Measurements from ENCODE around the gene MED17.

Gene MED17

GRCh38 chr11:93784145-93784934 is at the start of gene MED17:
TSS of gene MED17 (plus strand) at chr11:93784282. CDS start at chr11:93784514, 232 bp downstream.
- Histone ChIP-seq H3K9ac (ENCODE audit: low read length) (peak within 1 kb of the TSS; percentile 93), H3K27me3 (ENCODE audit: control insufficient read depth, insufficient read depth, low read length) (no peaks in the 10 kb centered on the region), H3K36me3 (ENCODE audit: control insufficient read depth, insufficient read depth, low read length) (no peaks in the 10 kb centered on the region), H3K4me3 (ENCODE audit: low read length) (peak within 1 kb of the TSS; percentile 80), H3K4me1 (ENCODE audit: control insufficient read depth, insufficient read depth, low read length) (peaks cover 15% of the 10 kb centered on the region), H3K9me3 (ENCODE audit: control insufficient read depth, low read length) (no peaks in the 10 kb centered on the region)

- H3K9ac ChIP-seq (ENCODE audit: low read length): no peak overlapping the region
- peaks cover 16% of the 10 kb centered on the region for H3K36me3 ChIP-seq (ENCODE audit: control insufficient read depth, insufficient read depth, low read length)
- no peaks in the 10 kb centered on the region for H3K9me3 ChIP-seq (ENCODE audit: control insufficient read depth, low read length)
- H3K4me1 ChIP-seq (ENCODE audit: control insufficient read depth, insufficient read depth, low read length): peaks cover 17% of the 10 kb centered on the region
- no peaks in the 10 kb centered on the region for H3K27me3 ChIP-seq (ENCODE audit: control insufficient read depth, insufficient read depth, low read length)
- H3K4me3 ChIP-seq (ENCODE audit: low read length): no peak overlapping the region
These were observed 49.5 kb upstream of the MED17 start for GRCh38 chr11:93734427-93735222.

GRCh38 chr11:93735627-93736026 is 48.5 kb upstream of the MED17 start:
- peaks cover 14% of the 10 kb centered on the region for H3K36me3 ChIP-seq (ENCODE audit: control insufficient read depth, insufficient read depth, low read length)
- H3K9me3 ChIP-seq (ENCODE audit: control insufficient read depth, low read length): no peaks in the 10 kb centered on the region
- no peaks in the 10 kb centered on the region for H3K27me3 ChIP-seq (ENCODE audit: control insufficient read depth, insufficient read depth, low read length)
- peaks cover 17% of the 10 kb centered on the region for H3K4me1 ChIP-seq (ENCODE audit: control insufficient read depth, insufficient read depth, low read length)
- H3K9ac ChIP-seq (ENCODE audit: low read length): no peak overlapping the region
- H3K4me3 ChIP-seq (ENCODE audit: low read length): no peak overlapping the region

GRCh38 chr11:93736129-93736528 is 48.0 kb upstream of the MED17 start:
- Histone ChIP-seq H3K36me3 (ENCODE audit: control insufficient read depth, insufficient read depth, low read length) (peaks cover 14% of the 10 kb centered on the region), H3K27me3 (ENCODE audit: control insufficient read depth, insufficient read depth, low read length) (no peaks in the 10 kb centered on the region), H3K4me1 (ENCODE audit: control insufficient read depth, insufficient read depth, low read length) (peaks cover 17% of the 10 kb centered on the region), H3K9ac (ENCODE audit: low read length) (no peak overlapping the region), H3K9me3 (ENCODE audit: control insufficient read depth, low read length) (no peaks in the 10 kb centered on the region), H3K4me3 (ENCODE audit: low read length) (no peak overlapping the region)

- no peak overlapping the region for H3K9ac ChIP-seq (ENCODE audit: low read length)
- H3K27me3 ChIP-seq (ENCODE audit: control insufficient read depth, insufficient read depth, low read length): no peaks in the 10 kb centered on the region
- peaks cover 22% of the 10 kb centered on the region for H3K4me1 ChIP-seq (ENCODE audit: control insufficient read depth, insufficient read depth, low read length)
- H3K4me3 ChIP-seq (ENCODE audit: low read length): no peak overlapping the region
- peaks cover 10% of the 10 kb centered on the region for H3K36me3 ChIP-seq (ENCODE audit: control insufficient read depth, insufficient read depth, low read length)
- H3K9me3 ChIP-seq (ENCODE audit: control insufficient read depth, low read length): no peaks in the 10 kb centered on the region
These were observed 46.0 kb upstream of the MED17 start for GRCh38 chr11:93737904-93738612.

- peak overlapping the region; percentile 48 for H3K9ac ChIP-seq (ENCODE audit: low read length)
- H3K9me3 ChIP-seq (ENCODE audit: control insufficient read depth, low read length): no peaks in the 10 kb centered on the region
- peak overlapping the region; percentile 1 for H3K4me3 ChIP-seq (ENCODE audit: low read length)
- no peaks in the 10 kb centered on the region for H3K27me3 ChIP-seq (ENCODE audit: control insufficient read depth, insufficient read depth, low read length)
- peaks cover 22% of the 10 kb centered on the region for H3K4me1 ChIP-seq (ENCODE audit: control insufficient read depth, insufficient read depth, low read length)
- peaks cover 10% of the 10 kb centered on the region for H3K36me3 ChIP-seq (ENCODE audit: control insufficient read depth, insufficient read depth, low read length)
These were observed 45.4 kb upstream of the MED17 start for GRCh38 chr11:93738647-93739081.

- H3K9ac ChIP-seq (ENCODE audit: low read length): peak overlapping the region; percentile 97
- H3K4me3 ChIP-seq (ENCODE audit: low read length): peak overlapping the region; percentile 92
- H3K9me3 ChIP-seq (ENCODE audit: control insufficient read depth, low read length): no peaks in the 10 kb centered on the region
- H3K27me3 ChIP-seq (ENCODE audit: control insufficient read depth, insufficient read depth, low read length): no peaks in the 10 kb centered on the region
- peaks cover 6% of the 10 kb centered on the region for H3K36me3 ChIP-seq (ENCODE audit: control insufficient read depth, insufficient read depth, low read length)
- peaks cover 22% of the 10 kb centered on the region for H3K4me1 ChIP-seq (ENCODE audit: control insufficient read depth, insufficient read depth, low read length)
These were observed 43.9 kb upstream of the MED17 start for GRCh38 chr11:93740031-93740729.

- H3K4me3 ChIP-seq (ENCODE audit: low read length): peak overlapping the region; percentile 92
- peak overlapping the region; percentile 97 for H3K9ac ChIP-seq (ENCODE audit: low read length)
- H3K27me3 ChIP-seq (ENCODE audit: control insufficient read depth, insufficient read depth, low read length): no peaks in the 10 kb centered on the region
- H3K4me1 ChIP-seq (ENCODE audit: control insufficient read depth, insufficient read depth, low read length): peaks cover 21% of the 10 kb centered on the region
- no peaks in the 10 kb centered on the region for H3K9me3 ChIP-seq (ENCODE audit: control insufficient read depth, low read length)
- H3K36me3 ChIP-seq (ENCODE audit: control insufficient read depth, insufficient read depth, low read length): peaks cover 5% of the 10 kb centered on the region
These were observed 43.4 kb upstream of the MED17 start for GRCh38 chr11:93740730-93741093.

GRCh38 chr11:93741094-93741881 is 42.8 kb upstream of the MED17 start, which contains the start of the genes C11orf54 and TAF1D:
TSS of gene C11orf54 (plus strand) at chr11:93741672. CDS start at chr11:93747394, 5,722 bp downstream.
TSS of gene TAF1D (minus strand) at chr11:93741495. CDS start at chr11:93739304, 2,191 bp downstream.
- Histone ChIP-seq H3K4me3 (ENCODE audit: low read length) (peak within 1 kb of the TSS; percentile 92), H3K4me1 (ENCODE audit: control insufficient read depth, insufficient read depth, low read length) (peaks cover 21% of the 10 kb centered on the region), H3K9me3 (ENCODE audit: control insufficient read depth, low read length) (no peaks in the 10 kb centered on the region), H3K9ac (ENCODE audit: low read length) (peak within 1 kb of the TSS; percentile 97), H3K27me3 (ENCODE audit: control insufficient read depth, insufficient read depth, low read length) (no peaks in the 10 kb centered on the region), H3K36me3 (ENCODE audit: control insufficient read depth, insufficient read depth, low read length) (peaks cover under 1% of the 10 kb centered on the region)

- Histone ChIP-seq H3K4me1 (ENCODE audit: control insufficient read depth, insufficient read depth, low read length) (peaks cover 21% of the 10 kb centered on the region), H3K36me3 (ENCODE audit: control insufficient read depth, insufficient read depth, low read length) (no peaks in the 10 kb centered on the region), H3K9me3 (ENCODE audit: control insufficient read depth, low read length) (no peaks in the 10 kb centered on the region), H3K4me3 (ENCODE audit: low read length) (peak overlapping the region; percentile 92), H3K27me3 (ENCODE audit: control insufficient read depth, insufficient read depth, low read length) (no peaks in the 10 kb centered on the region), H3K9ac (ENCODE audit: low read length) (peak overlapping the region; percentile 97)
These were observed 42.2 kb upstream of the MED17 start for GRCh38 chr11:93741882-93742226.

- H3K27me3 ChIP-seq (ENCODE audit: control insufficient read depth, insufficient read depth, low read length): no peaks in the 10 kb centered on the region
- H3K9ac ChIP-seq (ENCODE audit: low read length): no peak overlapping the region
- H3K4me3 ChIP-seq (ENCODE audit: low read length): no peak overlapping the region
- peaks cover 14% of the 10 kb centered on the region for H3K4me1 ChIP-seq (ENCODE audit: control insufficient read depth, insufficient read depth, low read length)
- H3K36me3 ChIP-seq (ENCODE audit: control insufficient read depth, insufficient read depth, low read length): no peaks in the 10 kb centered on the region
- no peaks in the 10 kb centered on the region for H3K9me3 ChIP-seq (ENCODE audit: control insufficient read depth, low read length)
These were observed 40.8 kb upstream of the MED17 start for GRCh38 chr11:93743291-93743690.
